Measurements from ENCODE around the gene TBC1D4. TPM values are rescaled to one million over a fixed set of nuclear protein-coding genes. Genes with fewer than 3 reads are reported as not detected.

TBC1D4 gene
- total RNA-seq, 1 experiment from 2014 or later, result 15.4 TPM

- TF ChIP-seq, protein P1, sequence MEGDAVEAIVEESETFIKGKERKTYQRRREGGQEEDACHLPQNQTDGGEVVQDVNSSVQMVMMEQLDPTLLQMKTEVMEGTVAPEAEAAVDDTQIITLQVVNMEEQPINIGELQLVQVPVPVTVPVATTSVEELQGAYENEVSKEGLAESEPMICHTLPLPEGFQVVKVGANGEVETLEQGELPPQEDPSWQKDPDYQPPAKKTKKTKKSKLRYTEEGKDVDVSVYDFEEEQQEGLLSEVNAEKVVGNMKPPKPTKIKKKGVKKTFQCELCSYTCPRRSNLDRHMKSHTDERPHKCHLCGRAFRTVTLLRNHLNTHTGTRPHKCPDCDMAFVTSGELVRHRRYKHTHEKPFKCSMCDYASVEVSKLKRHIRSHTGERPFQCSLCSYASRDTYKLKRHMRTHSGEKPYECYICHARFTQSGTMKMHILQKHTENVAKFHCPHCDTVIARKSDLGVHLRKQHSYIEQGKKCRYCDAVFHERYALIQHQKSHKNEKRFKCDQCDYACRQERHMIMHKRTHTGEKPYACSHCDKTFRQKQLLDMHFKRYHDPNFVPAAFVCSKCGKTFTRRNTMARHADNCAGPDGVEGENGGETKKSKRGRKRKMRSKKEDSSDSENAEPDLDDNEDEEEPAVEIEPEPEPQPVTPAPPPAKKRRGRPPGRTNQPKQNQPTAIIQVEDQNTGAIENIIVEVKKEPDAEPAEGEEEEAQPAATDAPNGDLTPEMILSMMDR (IDR thresholded peaks at IDR 0.05; ENCODE audit: unreplicated experiment), result no peak
- H3K4me1 Mint-ChIP-seq (ENCODE audit: low read depth, unreplicated experiment), result no peaks in the 10 kb centered on the region
- intact Hi-C loops (cut with micrococcal nuclease; ENCODE audit: unreplicated experiment), result loop anchor here (5.0 kb wide), 1 partner anchor 37 kb away; no protein-coding TSS in a partner anchor
- BruUV-seq (replicated peaks), result no TSS peak
- CTCF ChIA-PET, result no interaction called here
- no peak for DNase-seq
- peak overlapping the region; percentile 85 for H3K4me3 Mint-ChIP-seq (ENCODE audit: low read depth, unreplicated experiment)
- H3K27me3 Mint-ChIP-seq (ENCODE audit: unreplicated experiment), result no peaks in the 10 kb centered on the region
- H3K27ac Mint-ChIP-seq (ENCODE audit: unreplicated experiment), result no peak overlapping the region
- H3K36me3 Mint-ChIP-seq (ENCODE audit: insufficient read depth, unreplicated experiment), result peaks cover 18% of the 10 kb centered on the region
- H3K9me3 Mint-ChIP-seq (ENCODE audit: low read depth, unreplicated experiment), result no peaks in the 10 kb centered on the region
These were observed 2.7 kb downstream of the TBC1D4 start for GRCh38 chr13:75479102-75479740.

DNA sequence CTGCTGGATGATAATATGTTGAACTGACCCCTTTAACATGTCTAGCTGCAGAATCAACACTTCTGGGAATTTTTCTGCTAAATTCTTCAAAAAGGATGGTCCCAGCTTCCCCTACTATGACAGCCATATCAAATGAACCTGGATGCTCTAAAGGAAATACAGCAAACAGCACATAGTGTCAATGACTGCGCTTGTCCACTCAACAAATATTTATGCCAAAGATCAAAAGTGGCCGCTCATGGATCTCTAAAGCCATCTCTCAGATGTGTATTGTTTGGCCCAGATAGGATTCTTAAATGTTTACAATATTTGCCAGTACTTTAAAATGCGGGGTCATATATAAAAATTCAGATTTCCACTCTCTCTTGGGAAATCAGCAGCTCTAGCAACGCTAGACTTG is 3.3 kb downstream of the TBC1D4 start:
- Mint-ChIP-seq H3K36me3 (ENCODE audit: insufficient read depth, unreplicated experiment) (peaks cover 18% of the 10 kb centered on the region), H3K27ac (ENCODE audit: unreplicated experiment) (no peak overlapping the region), H3K27me3 (ENCODE audit: unreplicated experiment) (no peaks in the 10 kb centered on the region), H3K4me3 (ENCODE audit: low read depth, unreplicated experiment) (no peak overlapping the region), H3K4me1 (ENCODE audit: low read depth, unreplicated experiment) (no peaks in the 10 kb centered on the region), H3K9me3 (ENCODE audit: low read depth, unreplicated experiment) (no peaks in the 10 kb centered on the region)
- intact Hi-C loops (cut with micrococcal nuclease; ENCODE audit: unreplicated experiment), result loop anchor here (5.0 kb wide), 1 partner anchor 36 kb away; no protein-coding TSS in a partner anchor
- no TSS peak for BruUV-seq (replicated peaks)
- CTCF ChIA-PET, result no interaction called here
- TF ChIP-seq, protein P1 (IDR thresholded peaks at IDR 0.05; ENCODE audit: unreplicated experiment), result no peak
- DNase-seq, result no peak

DNA sequence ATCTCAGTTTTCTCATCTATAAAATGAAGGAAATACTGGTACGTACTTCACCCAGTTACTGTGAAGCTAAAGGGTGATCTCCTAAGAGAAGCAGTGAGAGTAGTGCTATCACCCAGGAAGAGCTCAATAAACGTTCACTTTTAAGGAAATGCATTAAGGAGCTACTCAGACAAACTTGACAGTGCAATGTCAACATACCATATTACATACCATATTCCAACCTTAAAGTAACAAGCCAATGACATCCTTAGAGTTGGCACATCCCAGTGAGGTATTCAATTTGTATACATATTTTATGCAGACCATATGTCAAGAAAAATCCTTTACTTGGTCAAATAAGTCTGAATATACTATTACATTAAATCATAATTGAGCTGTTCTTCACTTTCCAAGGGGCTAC is 7.0 kb downstream of the TBC1D4 start:
- no peak overlapping the region for H3K27ac Mint-ChIP-seq (ENCODE audit: unreplicated experiment)
- BruUV-seq (replicated peaks), result no TSS peak
- CTCF ChIA-PET, result interaction anchor here (0.5 kb wide), 1 partner anchor 103 kb away, joined by 3 read pairs; no protein-coding TSS in a partner anchor
- TF ChIP-seq, protein P1 (IDR thresholded peaks at IDR 0.05; ENCODE audit: unreplicated experiment), result no peak
- no peak overlapping the region for H3K4me3 Mint-ChIP-seq (ENCODE audit: low read depth, unreplicated experiment)
- no peaks in the 10 kb centered on the region for H3K27me3 Mint-ChIP-seq (ENCODE audit: unreplicated experiment)
- intact Hi-C loops (cut with micrococcal nuclease; ENCODE audit: unreplicated experiment), result loop anchor here (5.0 kb wide), 1 partner anchor 33 kb away; no protein-coding TSS in a partner anchor
- H3K9me3 Mint-ChIP-seq (ENCODE audit: low read depth, unreplicated experiment), result no peaks in the 10 kb centered on the region
- H3K36me3 Mint-ChIP-seq (ENCODE audit: insufficient read depth, unreplicated experiment), result no peaks in the 10 kb centered on the region
- no peaks in the 10 kb centered on the region for H3K4me1 Mint-ChIP-seq (ENCODE audit: low read depth, unreplicated experiment)
- no peak for DNase-seq

GRCh38 chr13:75473468-75473867 is 8.5 kb downstream of the TBC1D4 start:
- intact Hi-C loops (cut with micrococcal nuclease; ENCODE audit: unreplicated experiment), result no loop called here
- no TSS peak for BruUV-seq (replicated peaks)
- CTCF ChIA-PET, result no interaction called here

More at GRCh38 chr13:75473468-75473867, 8.5 kb downstream of the TBC1D4 start:
- H3K4me3 Mint-ChIP-seq (ENCODE audit: low read depth, unreplicated experiment), result no peak overlapping the region
- no peaks in the 10 kb centered on the region for H3K36me3 Mint-ChIP-seq (ENCODE audit: insufficient read depth, unreplicated experiment)
- TF ChIP-seq, protein P1 (IDR thresholded peaks at IDR 0.05; ENCODE audit: unreplicated experiment), result no peak
- no peaks in the 10 kb centered on the region for H3K9me3 Mint-ChIP-seq (ENCODE audit: low read depth, unreplicated experiment)
- DNase-seq, result no peak
- no peaks in the 10 kb centered on the region for H3K27me3 Mint-ChIP-seq (ENCODE audit: unreplicated experiment)
- H3K4me1 Mint-ChIP-seq (ENCODE audit: low read depth, unreplicated experiment), result peaks cover 8% of the 10 kb centered on the region
- H3K27ac Mint-ChIP-seq (ENCODE audit: unreplicated experiment), result no peak overlapping the region
